H1 (cell line): Measurements from ENCODE around the gene FOXC1. TPM values are rescaled to one million over a fixed set of nuclear protein-coding genes. Genes with fewer than 3 reads are reported as not detected.

Experiments used
- CTCF ChIA-PET: fragments of 300-600 bp; sonication (Branson Sonifier 250); formaldehyde crosslinking; loops from one replicate; lab custom pipeline; 2021; ENCODE audit not compliant: partially characterized antibody; lab: Charles Lee
- POLR2A ChIA-PET: fragments of 300-600 bp; sonication (Branson Sonifier 250); formaldehyde crosslinking; loops from one replicate; lab custom pipeline; 2021; ENCODE audit warnings: inconsistent platforms; ENCODE audit not compliant: partially characterized antibody; lab: Charles Lee
- DNase-seq, 2 experiments: peaks; one replicate each; pipeline versions ENCODE4 v3.0.0 to v3.0.0-alpha.2; 2010 to 2022; ENCODE audit warnings: low spot score in 2 of 2, low read depth in 1 of 2, mixed read lengths in 1 of 2
- FAIRE-seq: peaks from 2 replicates; lab custom pipeline; 2011; peaks lifted over from hg19 to GRCh38; lab: Jason Lieb, UNC
- H2AFZ ChIP-seq: 2 replicates; pipeline ENCODE4 v1.8.1; 2012; ENCODE audit warnings: low read length, inconsistent platforms
- H2AK5ac ChIP-seq: 2 replicates; pipeline ENCODE4 v1.6.1; 2013; ENCODE audit warnings: low read depth, low read length
- H2BK120ac ChIP-seq: replicated peaks from 2 replicates; pipeline ENCODE3; 2013; ENCODE audit warnings: low read depth, low read length, inconsistent platforms
- H2BK12ac ChIP-seq: 2 replicates; pipeline ENCODE4 v1.6.1; 2013; ENCODE audit warnings: low read depth, low read length
- H2BK15ac ChIP-seq: 2 replicates; pipeline ENCODE4 v1.6.1; 2013; ENCODE audit warnings: low read length
- H2BK20ac ChIP-seq: 2 replicates; pipeline ENCODE4 v1.6.1; 2013; ENCODE audit warnings: low read length
- H2BK5ac ChIP-seq: 2 replicates; pipeline ENCODE4 v1.6.1; 2013; ENCODE audit warnings: low read depth, low read length
- H3K14ac ChIP-seq: 2 replicates; pipeline ENCODE4 v1.6.1; 2013; ENCODE audit warnings: inconsistent platforms; ENCODE audit not compliant: insufficient read length
- H3K18ac ChIP-seq: 2 replicates; pipeline ENCODE4 v1.6.1; 2013; ENCODE audit warnings: low read length; ENCODE audit errors: extremely low read depth
- H3K23ac ChIP-seq: 2 replicates; pipeline ENCODE4 v1.6.1; 2013; ENCODE audit warnings: inconsistent platforms; ENCODE audit not compliant: insufficient read length
- H3K23me2 ChIP-seq: 2 replicates; pipeline ENCODE4 v1.6.1; 2013; ENCODE audit warnings: low read depth, low read length
- H3K27ac ChIP-seq: 2 replicates; pipeline ENCODE4 v1.6.1; 2011; ENCODE audit warnings: low read depth, low read length, inconsistent platforms
- H3K27me3 ChIP-seq, 4 experiments: replicated peaks in 1 of 4; 1 replicate in 1 of 4; 2 replicates in 3 of 4; pipeline versions ENCODE4 v1.6.1 to v1.8.1; 2011 to 2013; ENCODE audit warnings: low read length in 3 of 4, mild to moderate bottlenecking in 3 of 4, inconsistent platforms in 2 of 4, mixed read lengths in 2 of 4, moderate library complexity in 1 of 4; ENCODE audit not compliant: control insufficient read depth in 3 of 4, insufficient read depth in 3 of 4; ENCODE audit errors: extremely low read depth in 1 of 4
- H3K36me3 ChIP-seq, 4 experiments: 2 replicates each; pipeline versions ENCODE4 v1.6.1 to v1.8.1; 2011 to 2013; ENCODE audit warnings: mild to moderate bottlenecking in 4 of 4, low read length in 3 of 4, moderate library complexity in 2 of 4, control low read depth in 1 of 4, inconsistent platforms in 1 of 4; ENCODE audit not compliant: insufficient read depth in 4 of 4, control insufficient read depth in 2 of 4
- H3K4ac ChIP-seq: replicated peaks from 2 replicates; pipeline ENCODE3; 2013; ENCODE audit warnings: low read length, low read depth, mixed read lengths, inconsistent platforms; ENCODE audit not compliant: insufficient read length
- H3K4me1 ChIP-seq, 4 experiments: replicated peaks in 1 of 4; 1 replicate in 1 of 4; 2 replicates in 3 of 4; pipeline versions ENCODE4 v1.6.1 to v1.8.1; 2011 to 2013; ENCODE audit warnings: low read length in 3 of 4, inconsistent platforms in 2 of 4, mixed read lengths in 1 of 4; ENCODE audit not compliant: insufficient read depth in 4 of 4, control insufficient read depth in 3 of 4
- H3K4me2 ChIP-seq, 2 experiments: 2 replicates each; pipeline versions ENCODE4 v1.6.1 to v1.8.1; 2011 to 2013; ENCODE audit warnings: low read depth in 2 of 2, low read length in 2 of 2, control low read depth in 1 of 2, inconsistent platforms in 1 of 2, mild to moderate bottlenecking in 1 of 2; ENCODE audit not compliant: insufficient read depth in 1 of 2
- H3K4me3 ChIP-seq, 4 experiments: fragments of 200-600, 300-600 bp in 1 of 4; sonication (generic), shearing (Covaris generic), sonication (Bioruptor Twin) in 1 of 4; 2 replicates each; pipeline versions ENCODE4 v1.5.1 to v1.8.1; 2011 to 2016; ENCODE audit warnings: low read length in 4 of 4, low read depth in 3 of 4, control low read depth in 2 of 4, inconsistent platforms in 2 of 4, mild to moderate bottlenecking in 2 of 4, mixed read lengths in 1 of 4, moderate library complexity in 1 of 4; ENCODE audit not compliant: insufficient read depth in 2 of 4; ENCODE audit errors: extremely low read depth in 1 of 4
- H3K56ac ChIP-seq: replicated peaks from 2 replicates; pipeline ENCODE3; 2013; ENCODE audit warnings: low read depth, mild to moderate bottlenecking, mixed read lengths, low read length, inconsistent platforms; ENCODE audit not compliant: insufficient read length
- H3K79me1 ChIP-seq: 2 replicates; pipeline ENCODE4 v1.6.1; 2013; ENCODE audit warnings: low read depth, low read length, control low read depth
- H3K79me2 ChIP-seq, 2 experiments: 2 replicates each; pipeline versions ENCODE4 v1.6.1 to v1.8.1; 2012 to 2013; ENCODE audit warnings: low read length in 2 of 2, mild to moderate bottlenecking in 2 of 2, inconsistent platforms in 1 of 2; ENCODE audit not compliant: insufficient read depth in 2 of 2, control insufficient read depth in 1 of 2
- H3K9ac ChIP-seq, 4 experiments: replicated peaks in 1 of 4; 1 replicate in 1 of 4; 2 replicates in 3 of 4; pipeline versions ENCODE4 v1.6.1 to v1.8.1; 2011 to 2013; ENCODE audit warnings: low read depth in 3 of 4, low read length in 3 of 4, control low read depth in 2 of 4, mild to moderate bottlenecking in 2 of 4, moderate library complexity in 2 of 4, inconsistent platforms in 1 of 4; ENCODE audit errors: extremely low read depth in 1 of 4
- H3K9me3 ChIP-seq, 2 experiments: 2 replicates each; pipeline versions ENCODE4 v1.6.1 to v1.8.1; 2012 to 2013; ENCODE audit warnings: mild to moderate bottlenecking in 2 of 2, moderate library complexity in 2 of 2, control low read depth in 1 of 2, inconsistent platforms in 1 of 2, low read depth in 1 of 2, low read length in 1 of 2, mixed read lengths in 1 of 2; ENCODE audit not compliant: insufficient read depth in 2 of 2
- H4K20me1 ChIP-seq, 2 experiments: replicated peaks in 1 of 2; 2 replicates each; pipeline versions ENCODE3 to v1.8.1; 2011 to 2013; ENCODE audit warnings: inconsistent platforms in 2 of 2, low read length in 2 of 2, mild to moderate bottlenecking in 1 of 2; ENCODE audit not compliant: insufficient read depth in 2 of 2, control insufficient read depth in 1 of 2
- H4K5ac ChIP-seq: 2 replicates; pipeline ENCODE4 v1.6.1; 2013; ENCODE audit warnings: low read length, low read depth, mixed read lengths, inconsistent platforms; ENCODE audit not compliant: insufficient read length
- H4K8ac ChIP-seq: 2 replicates; pipeline ENCODE4 v1.8.0; 2013; ENCODE audit warnings: mild to moderate bottlenecking, moderate library complexity, low read length, inconsistent platforms; ENCODE audit not compliant: insufficient read depth; ENCODE audit errors: extremely low read depth
- H4K91ac ChIP-seq: replicated peaks from 2 replicates; pipeline ENCODE3; 2013; ENCODE audit warnings: low read length, mixed read lengths, inconsistent platforms; ENCODE audit not compliant: insufficient read length
- BCL11A ChIP-seq, 2 experiments: IDR thresholded peaks; one replicate each; pipeline ENCODE4 v1.6.1; 2011; ENCODE audit warnings: low read depth in 2 of 2, low read length in 2 of 2, mild to moderate bottlenecking in 2 of 2
- CBX5 ChIP-seq: fragments of 300-800, 300-1000 bp; sonication (generic); IDR thresholded peaks from 2 replicates; pipeline ENCODE4 v1.7.1; 2016; ENCODE audit warnings: antibody characterized with exemption, low read length, low read depth
- E2F6 ChIP-seq: IDR thresholded peaks from 2 replicates; pipeline ENCODE4 v1.6.1; 2012; ENCODE audit warnings: inconsistent platforms
- EP300 ChIP-seq, 2 experiments: IDR thresholded peaks; 1 replicate in 1 of 2; 2 replicates in 1 of 2; pipeline ENCODE4 v1.6.1; 2011 to 2012; ENCODE audit warnings: low read depth in 2 of 2, low read length in 2 of 2, mild to moderate bottlenecking in 2 of 2, borderline replicate concordance in 1 of 2, inconsistent platforms in 1 of 2, moderate library complexity in 1 of 2
- GABPA ChIP-seq: IDR thresholded peaks from 2 replicates; pipeline ENCODE4 v1.6.1; 2011; ENCODE audit warnings: mild to moderate bottlenecking, low read length, moderate library complexity, borderline replicate concordance; ENCODE audit not compliant: insufficient read depth
- JUND ChIP-seq: IDR thresholded peaks from 2 replicates; pipeline ENCODE4 v1.6.1; 2011; ENCODE audit warnings: mild to moderate bottlenecking, improper control_type of control experiment, low read length
- MAFK ChIP-seq: IDR thresholded peaks from 2 replicates; pipeline ENCODE4 v1.6.1; 2012; ENCODE audit warnings: low read depth, mild to moderate bottlenecking, improper control_type of control experiment, low read length
- SIRT6 ChIP-seq: IDR thresholded peaks from one replicate; pipeline ENCODE4 v1.7.1; 2012; ENCODE audit warnings: low read length, inconsistent platforms
- TBP ChIP-seq: IDR thresholded peaks from 2 replicates; pipeline ENCODE4 v1.6.1; 2011; ENCODE audit warnings: low read depth, low read length, improper control_type of control experiment
- USF2 ChIP-seq: IDR thresholded peaks from 2 replicates; pipeline ENCODE4 v1.6.1; 2011; ENCODE audit warnings: low read length, improper control_type of control experiment
- WGBS, 2 experiments: shearing (Covaris generic) in 1 of 2; methylation state at CpG; one replicate each; pipeline versions ENCODE4 v1.1.6 to v1.1.7; 2013 to 2015; ENCODE audit warnings: low lambda C conversion rate in 2 of 2, mixed read lengths in 2 of 2, inconsistent platforms in 1 of 2, low coverage in 1 of 2, missing lambda C conversion rate in 1 of 2; ENCODE audit not compliant: insufficient replicate concordance in 2 of 2, insufficient coverage in 1 of 2, insufficient read length in 1 of 2; ENCODE audit errors: extremely low coverage in 1 of 2, missing lambda C conversion rate in 1 of 2; 5-methylcytosine and 5-hydroxymethylcytosine counted together
- polyA plus RNA-seq, 7 experiments: library from polyadenylated mRNA; depleted of rRNA in 3 of 7; stranded (reverse) in 5 of 7; unstranded in 2 of 7; fragments of >200 nt in 5 of 7; fragments of 200-250 nt in 2 of 7; gene quantifications; 1 replicate in 5 of 7; 2 replicates in 1 of 7; 4 replicates in 1 of 7; pipeline versions ENCODE4 v1.2.1 to v1.2.3, GENCODE V29; 2011 to 2013; ENCODE audit warnings: missing spikeins in 2 of 7, mixed read lengths in 2 of 7
- total RNA-seq: library from RNA; stranded (reverse); fragmentation: NEBNext Ultra II Directional; extraction: Animal tissue kit (Norgen Biotek cat#: 25700); gene quantifications from 2 replicates; pipeline ENCODE4 v1.2.1, GENCODE V29; 2021

The FOXC1 gene
- total and polyA plus RNA-seq, 2 of the 8 experiments (the other 6 are each of a cell fraction or from before 2014, with no cell fraction given): 0.22 TPM; not detected in 1

- no peak overlapping the region for H3K18ac ChIP-seq
- no peak overlapping the region for H3K4me3 ChIP-seq
- DNase-seq: no peak
- H2BK20ac ChIP-seq: no peak overlapping the region
- no peak overlapping the region for H3K56ac ChIP-seq
- no peak overlapping the region for H4K5ac ChIP-seq
- POLR2A ChIA-PET: no interaction called here
- no peak overlapping the region for H4K91ac ChIP-seq
- H3K4me2 ChIP-seq: no peak overlapping the region
- no peaks in the 10 kb centered on the region for H3K9me3 ChIP-seq
- no peak overlapping the region for H3K23ac ChIP-seq
- no peaks in the 10 kb centered on the region for H4K20me1 ChIP-seq
- no peaks in the 10 kb centered on the region for H3K79me2 ChIP-seq
- no peak overlapping the region for H2BK15ac ChIP-seq
- H2AFZ ChIP-seq: no peak overlapping the region
- H3K79me1 ChIP-seq: no peaks in the 10 kb centered on the region
- no peaks in the 10 kb centered on the region for H3K36me3 ChIP-seq
- no peak overlapping the region for H2AK5ac ChIP-seq
- CTCF ChIA-PET: interaction anchor here (0.7 kb wide), 1 partner anchor 312 kb away, joined by 3 read pairs; no protein-coding TSS in a partner anchor
- H3K14ac ChIP-seq: no peak overlapping the region
- peaks cover 0 to 3% (median 1%) of the 10 kb centered on the region in 4 experiments; a peak in 4 of 7 replicates for H3K4me1 ChIP-seq
- H3K23me2 ChIP-seq: no peaks in the 10 kb centered on the region
- H3K27me3 ChIP-seq: peaks cover 0 to 3% (median 0%) of the 10 kb centered on the region in 4 experiments; a peak in 1 of 7 replicates
- H4K8ac ChIP-seq: no peak overlapping the region
- H3K4ac ChIP-seq: no peak overlapping the region
- H2BK120ac ChIP-seq: no peak overlapping the region
- H3K27ac ChIP-seq: no peak overlapping the region
- no peak for FAIRE-seq
- H3K9ac ChIP-seq: no peak overlapping the region
- WGBS, 2 experiments: 86% methylated on average over 6 of the region's 6 CpGs; no CpG with 5 or more reads in 1 of the 2 experiments
- H2BK12ac ChIP-seq: no peak overlapping the region
- no peak overlapping the region for H2BK5ac ChIP-seq
- TF ChIP-seq BCL11A (IDR thresholded peaks at IDR 0.05; ENCODE audit: low read depth in 2 of 2, low read length in 2 of 2) (no peak), TBP (no peak), MAFK (no peak), JUND (no peak), GABPA (no peak), SIRT6 (no peak), EP300 (IDR thresholded peaks at IDR 0.05; ENCODE audit: borderline replicate concordance in 1 of 2, low read depth in 2 of 2, low read length in 2 of 2) (no peak), USF2 (no peak), CBX5 (no peak), E2F6 (no peak)
Measured at GRCh38 chr6:1580109-1580508, 29.6 kb upstream of the FOXC1 start.
